ENCODE data around the gene SDHAF2. TPM values are rescaled to one million over a fixed set of nuclear protein-coding genes. Genes with fewer than 3 reads are reported as not detected.

Gene SDHAF2
- total and polyA plus RNA-seq, 2 experiments from 2014 or later, result 19.5 to 59.5 TPM

DNA sequence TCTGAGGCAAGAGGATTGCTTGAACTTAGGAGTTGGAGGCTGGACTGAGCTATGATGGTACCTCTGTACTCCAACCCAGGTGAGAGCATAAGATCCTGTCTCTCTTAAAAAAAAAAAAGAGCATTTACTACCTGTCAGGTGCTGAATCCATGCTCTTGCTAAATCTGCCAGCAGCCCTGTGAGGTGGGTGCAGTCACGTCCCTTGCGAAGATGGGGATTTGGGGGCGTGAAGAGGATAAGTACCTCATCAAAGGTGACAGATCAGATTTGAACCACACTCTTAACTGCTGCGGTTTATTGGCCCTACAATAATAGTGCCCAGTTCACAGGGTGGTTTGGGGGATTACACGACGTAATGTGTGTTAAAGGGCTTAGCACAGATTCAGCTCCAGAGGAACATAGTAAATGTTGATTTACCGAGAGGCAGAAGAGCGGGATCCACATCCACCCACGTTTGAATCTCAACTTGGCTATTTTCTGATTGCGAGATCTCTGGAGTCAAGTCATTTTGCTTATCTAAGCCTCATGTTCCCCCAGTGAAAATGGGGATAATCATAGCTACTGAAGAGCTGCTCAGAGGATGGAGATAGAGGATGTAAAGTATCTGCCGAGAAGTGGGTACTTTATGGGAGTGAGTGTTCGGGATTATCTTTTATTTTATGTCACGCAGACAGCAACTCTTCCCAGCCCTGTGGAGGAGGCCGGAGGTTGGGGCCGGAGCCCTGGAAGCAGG is 50.5 kb downstream of the SDHAF2 start:
- Histone ChIP-seq H3K36me3 (ENCODE audit: low read depth) (no peaks in the 10 kb centered on the region), H3F3A (ENCODE audit: insufficient read depth) (no peaks in the 10 kb centered on the region), H4K20me1 (ENCODE audit: insufficient read depth) (no peaks in the 10 kb centered on the region), H3K27ac (no peak overlapping the region), H2AFZ (no peak overlapping the region), H3K9ac (no peak overlapping the region), H3K4me3 (no peak overlapping the region), H3K4me1 (ENCODE audit: insufficient read depth) (0 out of 2 replicates have a peak, but pooled peaks cover 6% of the 10 kb centered on the region), H3K79me2 (ENCODE audit: insufficient read depth) (no peaks in the 10 kb centered on the region), H3K9me2 (ENCODE audit: insufficient read depth) (no peaks in the 10 kb centered on the region), H3K4me2 (ENCODE audit: unreplicated experiment) (no peak overlapping the region), H3K27me3 (replicated peaks; ENCODE audit: insufficient read depth) (no peaks in the 10 kb centered on the region), H3K9me3 (ENCODE audit: low read depth) (no peaks in the 10 kb centered on the region)
- in situ Hi-C loops (cut with MboI), result no loop called here
- DNase-seq, result no peak
- no peak for TF ChIP-seq EZH2 (IDR thresholded peaks at IDR 0.05; ENCODE audit: insufficient read depth, poor library complexity, severe bottlenecking)
- no peak for TF ChIP-seq EZH2phosphoT487 (IDR thresholded peaks at IDR 0.05; ENCODE audit: insufficient read depth, low read depth)
- 72 to 76% methylated on average over 15 of the region's 15 CpGs for WGBS, 2 experiments (ENCODE audit: low coverage in 1 of 2, low lambda C conversion rate in 2 of 2, missing lambda C conversion rate in 2 of 2)

DNA sequence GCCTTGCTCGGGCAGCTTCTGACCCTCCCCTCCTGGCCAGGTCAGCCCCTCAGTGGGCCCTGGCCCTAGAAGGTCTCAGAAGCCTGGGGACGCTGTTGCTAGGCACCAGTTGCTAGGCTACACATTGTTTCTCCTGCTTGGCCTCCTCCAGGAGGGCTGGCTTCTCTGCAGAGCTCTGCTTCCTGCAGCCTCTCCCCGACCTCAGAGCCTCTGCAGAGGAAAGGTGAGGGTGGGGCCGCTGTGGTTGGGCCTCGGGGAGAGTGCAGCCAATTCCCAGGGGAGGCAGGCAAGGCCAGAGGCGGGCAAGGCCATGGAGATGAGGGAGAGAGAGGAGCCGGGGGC is 51.0 kb downstream of the SDHAF2 start:
- no peak overlapping the region for H3K27ac ChIP-seq
- H4K20me1 ChIP-seq (ENCODE audit: insufficient read depth), result no peaks in the 10 kb centered on the region
- H3K4me3 ChIP-seq, result no peak overlapping the region
- H3K9me2 ChIP-seq (ENCODE audit: insufficient read depth), result no peaks in the 10 kb centered on the region
- DNase-seq, result no peak
- H3K79me2 ChIP-seq (ENCODE audit: insufficient read depth), result no peaks in the 10 kb centered on the region
- H3K4me1 ChIP-seq (ENCODE audit: insufficient read depth), result 0 out of 2 replicates have a peak, but pooled peaks cover 6% of the 10 kb centered on the region
- H3K36me3 ChIP-seq (ENCODE audit: low read depth), result no peaks in the 10 kb centered on the region
- H3K4me2 ChIP-seq (ENCODE audit: unreplicated experiment), result no peak overlapping the region
- H3K9ac ChIP-seq, result no peak overlapping the region
- no peaks in the 10 kb centered on the region for H3K9me3 ChIP-seq (ENCODE audit: low read depth)
- H2AFZ ChIP-seq, result no peak overlapping the region
- TF ChIP-seq EZH2 (IDR thresholded peaks at IDR 0.05; ENCODE audit: insufficient read depth, poor library complexity, severe bottlenecking), result no peak
- TF ChIP-seq EZH2phosphoT487 (IDR thresholded peaks at IDR 0.05; ENCODE audit: insufficient read depth, low read depth), result no peak
- no peaks in the 10 kb centered on the region for H3K27me3 ChIP-seq (replicated peaks; ENCODE audit: insufficient read depth)
- WGBS, 2 experiments (ENCODE audit: low coverage in 1 of 2, low lambda C conversion rate in 2 of 2, missing lambda C conversion rate in 2 of 2), result 38% methylated on average over 7 of the region's 7 CpGs
- in situ Hi-C loops (cut with MboI), result no loop called here
- H3F3A ChIP-seq (ENCODE audit: insufficient read depth), result no peaks in the 10 kb centered on the region

DNA sequence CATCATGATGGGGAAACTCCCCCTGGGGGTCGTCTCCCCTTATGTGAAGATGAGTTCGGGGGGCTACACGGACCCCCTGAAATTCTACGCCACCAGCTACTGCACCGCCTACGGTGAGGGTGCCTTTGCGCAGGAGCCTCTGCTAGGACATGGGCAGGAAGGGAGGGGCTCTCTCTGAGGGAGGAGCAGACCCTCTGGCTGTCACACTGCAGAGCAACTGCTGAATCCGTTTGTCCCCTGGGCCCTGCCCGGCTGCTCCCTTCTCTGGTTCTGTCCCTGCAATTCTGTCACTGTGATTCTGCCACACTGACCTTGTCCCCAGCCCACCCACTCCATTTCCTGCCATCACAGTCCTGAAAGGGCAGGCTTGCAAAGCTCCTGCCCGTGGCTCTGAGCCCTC is 51.9 kb downstream of the SDHAF2 start:
- WGBS, 2 experiments (ENCODE audit: low coverage in 1 of 2, low lambda C conversion rate in 2 of 2, missing lambda C conversion rate in 2 of 2), result 33 to 42% methylated on average over 7 to 10 of the region's 10 CpGs
- no peak overlapping the region for H3K4me2 ChIP-seq (ENCODE audit: unreplicated experiment)
- 0 out of 2 replicates have a peak, but pooled peaks cover 6% of the 10 kb centered on the region for H3K4me1 ChIP-seq (ENCODE audit: insufficient read depth)
- H3K4me3 ChIP-seq, result no peak overlapping the region
- in situ Hi-C loops (cut with MboI), result no loop called here
- no peak overlapping the region for H2AFZ ChIP-seq
- no peak overlapping the region for H3K27ac ChIP-seq
- no peaks in the 10 kb centered on the region for H3K36me3 ChIP-seq (ENCODE audit: low read depth)
- no peaks in the 10 kb centered on the region for H3K9me2 ChIP-seq (ENCODE audit: insufficient read depth)
- H3K9me3 ChIP-seq (ENCODE audit: low read depth), result no peaks in the 10 kb centered on the region
- no peaks in the 10 kb centered on the region for H3K79me2 ChIP-seq (ENCODE audit: insufficient read depth)
- DNase-seq, result no peak
- no peak overlapping the region for H3K9ac ChIP-seq
- TF ChIP-seq EZH2phosphoT487 (IDR thresholded peaks at IDR 0.05; ENCODE audit: insufficient read depth, low read depth) (no peak), EZH2 (IDR thresholded peaks at IDR 0.05; ENCODE audit: insufficient read depth, poor library complexity, severe bottlenecking) (no peak)
- no peaks in the 10 kb centered on the region for H3F3A ChIP-seq (ENCODE audit: insufficient read depth)
- no peaks in the 10 kb centered on the region for H4K20me1 ChIP-seq (ENCODE audit: insufficient read depth)
- H3K27me3 ChIP-seq (replicated peaks; ENCODE audit: insufficient read depth), result no peaks in the 10 kb centered on the region

DNA sequence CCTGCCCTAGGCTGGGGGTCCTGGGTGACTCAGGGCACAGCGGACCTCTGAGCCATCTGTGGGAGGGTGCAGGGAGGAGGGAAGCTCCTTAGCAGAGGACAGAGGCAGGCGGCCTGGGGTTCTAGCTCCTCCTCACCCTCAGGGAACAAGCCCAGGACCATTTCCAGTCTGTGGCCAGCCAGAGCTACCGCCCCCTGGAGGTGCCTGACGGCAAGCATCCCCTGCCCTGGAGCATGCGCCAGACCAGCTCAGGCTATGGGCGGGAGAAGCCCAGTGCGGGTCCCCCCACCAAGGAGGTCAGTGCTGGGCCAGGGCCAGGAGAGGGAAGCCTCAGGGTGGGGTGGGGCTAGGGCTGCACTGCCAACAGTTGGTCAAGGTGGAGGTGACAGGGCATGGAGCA is 52.6 kb downstream of the SDHAF2 start:
- Histone ChIP-seq H4K20me1 (ENCODE audit: insufficient read depth) (no peaks in the 10 kb centered on the region), H3K4me3 (no peak overlapping the region), H3K9ac (no peak overlapping the region), H3K4me1 (ENCODE audit: insufficient read depth) (0 out of 2 replicates have a peak, but pooled peaks cover under 1% of the 10 kb centered on the region), H3K4me2 (ENCODE audit: unreplicated experiment) (no peak overlapping the region), H3K27ac (no peak overlapping the region), H3K27me3 (replicated peaks; ENCODE audit: insufficient read depth) (no peaks in the 10 kb centered on the region), H3K9me3 (ENCODE audit: low read depth) (no peaks in the 10 kb centered on the region), H3K79me2 (ENCODE audit: insufficient read depth) (no peaks in the 10 kb centered on the region), H3F3A (ENCODE audit: insufficient read depth) (no peaks in the 10 kb centered on the region), H3K36me3 (ENCODE audit: low read depth) (no peaks in the 10 kb centered on the region), H2AFZ (no peak overlapping the region), H3K9me2 (ENCODE audit: insufficient read depth) (no peaks in the 10 kb centered on the region)
- no peak for TF ChIP-seq EZH2phosphoT487 (IDR thresholded peaks at IDR 0.05; ENCODE audit: insufficient read depth, low read depth)
- TF ChIP-seq EZH2 (IDR thresholded peaks at IDR 0.05; ENCODE audit: insufficient read depth, poor library complexity, severe bottlenecking), result no peak
- in situ Hi-C loops (cut with MboI), result no loop called here
- WGBS, 2 experiments (ENCODE audit: low coverage in 1 of 2, low lambda C conversion rate in 2 of 2, missing lambda C conversion rate in 2 of 2), result 11 to 26% methylated on average over 7 of the region's 7 CpGs
- peak; percentile 62 for DNase-seq
